Caco-2 (cell line): Measurements from ENCODE around the gene ZDHHC12. TPM values are rescaled to one million over a fixed set of nuclear protein-coding genes. Genes with fewer than 3 reads are reported as not detected.

Source experiments
- BruUV-seq: library from RNA; stranded (reverse); fragments of 400-500 nt; replicated peaks from 2 replicates; lab custom pipeline; 2021; lab: Mats Ljungman, UMichigan
- CTCF ChIA-PET: fragments of 300-600 bp; sonication (Branson Sonifier 250); formaldehyde crosslinking; loops from one replicate; lab custom pipeline; 2022; ENCODE audit warnings: antibody characterized with exemption; lab: Charles Lee
- POLR2A ChIA-PET: fragments of 300-600 bp; sonication (Branson Sonifier 250); formaldehyde crosslinking; loops from one replicate; lab custom pipeline; 2022; ENCODE audit warnings: antibody characterized with exemption; lab: Charles Lee
- DNase-seq, 2 experiments: peaks; one replicate each; pipeline versions ENCODE4 v3.0.0 to v3.0.0-alpha.2; 2020 to 2022
- H3K27me3 ChIP-seq: replicated peaks from 2 replicates; pipeline ENCODE4 v1.6.0; 2011; ENCODE audit warnings: low read length; ENCODE audit not compliant: control insufficient read depth, insufficient read depth
- H3K36me3 ChIP-seq: 2 replicates; pipeline ENCODE4 v1.5.1; 2011; ENCODE audit warnings: low read length; ENCODE audit not compliant: control insufficient read depth, insufficient read depth
- H3K4me1 ChIP-seq: fragments of 250-450 bp; sonication (Bioruptor Pico); 2 replicates; pipeline ENCODE4 v1.5.1; 2020; ENCODE audit warnings: mild to moderate bottlenecking
- H3K4me3 ChIP-seq: 2 replicates; pipeline ENCODE4 v1.5.1; 2011; ENCODE audit warnings: low read depth, mild to moderate bottlenecking, control low read depth, low read length
- H3K9me3 ChIP-seq: fragments of 250-450 bp; sonication (Bioruptor Pico); 2 replicates; pipeline ENCODE4 v1.5.1; 2020; ENCODE audit warnings: mild to moderate bottlenecking, moderate library complexity
- H3K27ac Mint-ChIP-seq: one replicate; pipeline ENCODE4 v1.8.0; 2022; ENCODE audit warnings: mixed read lengths; ENCODE audit not compliant: unreplicated experiment
- H3K27me3 Mint-ChIP-seq: one replicate; pipeline ENCODE4 v1.8.0; 2022; ENCODE audit warnings: mixed read lengths; ENCODE audit not compliant: insufficient read depth, unreplicated experiment
- H3K36me3 Mint-ChIP-seq: one replicate; pipeline ENCODE4 v1.8.0; 2022; ENCODE audit warnings: mild to moderate bottlenecking, mixed read lengths; ENCODE audit not compliant: insufficient read depth, unreplicated experiment
- H3K4me1 Mint-ChIP-seq: one replicate; pipeline ENCODE4 v1.8.0; 2022; ENCODE audit warnings: low read depth, mixed read lengths; ENCODE audit not compliant: unreplicated experiment
- H3K4me3 Mint-ChIP-seq: one replicate; pipeline ENCODE4 v1.8.0; 2022; ENCODE audit warnings: mild to moderate bottlenecking, moderate library complexity, mixed read lengths; ENCODE audit not compliant: unreplicated experiment
- H3K9me3 Mint-ChIP-seq: one replicate; pipeline ENCODE4 v1.8.0; 2022; ENCODE audit warnings: mixed read lengths; ENCODE audit not compliant: unreplicated experiment
- intact Hi-C: fragments of 100-400 bp; cut with micrococcal nuclease; formaldehyde crosslinking; loops from one replicate; pipeline ENCODE4 v1.10.0; 2022; ENCODE audit not compliant: unreplicated experiment
- total RNA-seq: library from RNA; stranded (reverse); gene quantifications from 2 replicates; pipeline ENCODE4 v1.2.3, GENCODE V29; 2022
- TF ChIP-seq, protein P1 (sequence below), 2 experiments: fragments of 200-600 bp in 1 of 2; IDR thresholded peaks; 1 replicate in 1 of 2; 2 replicates in 1 of 2; pipeline versions ENCODE4 v1.5.1 to v1.8.0; 2011 to 2022; ENCODE audit warnings: antibody characterized with exemption in 1 of 2, control low read depth in 1 of 2, inconsistent platforms in 1 of 2, low read depth in 1 of 2, low read length in 1 of 2, mild to moderate bottlenecking in 1 of 2, moderate library complexity in 1 of 2; ENCODE audit not compliant: insufficient read depth in 1 of 2, severe bottlenecking in 1 of 2, unreplicated experiment in 1 of 2

ZDHHC12 gene
- total RNA-seq, 1 experiment from 2014 or later, result 73.7 TPM

DNA sequence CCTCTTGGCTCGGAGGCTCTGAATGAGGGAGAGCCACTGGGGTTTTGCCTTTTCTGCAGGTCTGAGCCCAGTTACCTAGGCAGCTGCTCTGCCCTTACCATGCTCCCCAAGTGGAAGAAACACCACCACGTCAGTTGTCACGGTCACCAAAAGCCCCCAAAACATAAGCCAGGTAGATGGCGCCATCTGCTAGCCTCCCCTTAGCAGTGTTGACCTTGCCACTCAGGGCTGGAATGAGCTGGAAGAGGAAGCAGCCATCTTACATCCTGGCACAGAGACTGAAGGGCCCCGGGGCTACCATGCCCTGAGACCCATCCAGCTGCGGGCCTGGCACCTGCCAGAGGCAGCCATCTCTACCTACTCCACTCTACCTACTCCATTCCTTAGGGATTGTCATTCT, 40.4 kb upstream of the ZDHHC12 start:
- POLR2A ChIA-PET, result interaction anchor here (0.5 to 0.6 kb wide), 2 partner anchors 53 to 363 kb away, joined by 3 read pairs; no protein-coding TSS in a partner anchor

DNA sequence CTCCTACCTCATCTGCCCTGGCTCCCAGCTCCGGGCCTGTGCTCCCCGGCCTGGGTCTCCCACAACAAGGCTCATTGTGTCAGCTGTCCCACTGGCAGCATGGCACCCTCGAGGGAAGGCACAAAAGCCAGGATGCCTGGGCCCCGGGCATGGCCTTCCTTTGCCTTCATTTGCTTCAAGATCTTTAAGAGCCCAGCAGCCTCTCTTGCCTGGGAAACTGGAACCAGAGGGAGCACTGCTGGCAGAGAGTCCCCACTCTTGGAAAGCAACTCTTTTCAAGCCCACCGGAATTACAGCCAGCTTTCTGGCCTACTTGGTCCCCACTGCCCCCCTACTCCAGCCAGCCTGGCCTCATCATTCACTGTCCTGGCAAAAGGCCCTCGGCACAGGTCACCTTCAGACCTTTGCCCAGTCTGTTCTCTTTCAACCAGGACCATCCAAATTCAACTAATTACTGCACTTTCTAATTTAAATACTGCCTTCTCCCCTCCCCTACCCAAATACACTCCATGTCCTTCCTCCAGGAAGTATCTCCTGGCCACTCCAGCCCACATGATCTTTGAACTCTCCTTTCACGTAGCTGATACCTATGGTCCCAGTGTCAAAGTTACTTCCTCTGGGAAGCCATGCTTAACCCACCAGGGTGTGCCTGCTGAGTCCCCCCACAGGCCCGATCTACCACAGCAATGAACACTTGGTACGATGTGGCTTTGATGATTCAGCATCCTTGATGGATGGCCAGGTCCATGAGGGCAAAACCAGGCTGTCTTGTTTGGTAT, 38.9 kb upstream of the ZDHHC12 start:
- ChIA-PET POLR2A (no interaction called here), CTCF (interaction anchor here (1.1 kb wide), 1 partner anchor 55 kb away, joined by 3 read pairs; the partner anchor contains the start of gene ENDOG)
- Histone ChIP-seq H3K4me1 (no peaks in the 10 kb centered on the region; the same call in 1 of the 2 replicates), H3K9me3 (no peaks in the 10 kb centered on the region), H3K27me3 (no peaks in the 10 kb centered on the region), H3K4me3 (no peak overlapping the region), H3K36me3 (no peaks in the 10 kb centered on the region)
- peaks cover 17% of the 10 kb centered on the region for H3K4me1 Mint-ChIP-seq
- no TSS peak for BruUV-seq
- H3K27me3 Mint-ChIP-seq, result no peaks in the 10 kb centered on the region
- H3K9me3 Mint-ChIP-seq, result no peaks in the 10 kb centered on the region
- no peak overlapping the region for H3K4me3 Mint-ChIP-seq
- TF ChIP-seq, protein P1, sequence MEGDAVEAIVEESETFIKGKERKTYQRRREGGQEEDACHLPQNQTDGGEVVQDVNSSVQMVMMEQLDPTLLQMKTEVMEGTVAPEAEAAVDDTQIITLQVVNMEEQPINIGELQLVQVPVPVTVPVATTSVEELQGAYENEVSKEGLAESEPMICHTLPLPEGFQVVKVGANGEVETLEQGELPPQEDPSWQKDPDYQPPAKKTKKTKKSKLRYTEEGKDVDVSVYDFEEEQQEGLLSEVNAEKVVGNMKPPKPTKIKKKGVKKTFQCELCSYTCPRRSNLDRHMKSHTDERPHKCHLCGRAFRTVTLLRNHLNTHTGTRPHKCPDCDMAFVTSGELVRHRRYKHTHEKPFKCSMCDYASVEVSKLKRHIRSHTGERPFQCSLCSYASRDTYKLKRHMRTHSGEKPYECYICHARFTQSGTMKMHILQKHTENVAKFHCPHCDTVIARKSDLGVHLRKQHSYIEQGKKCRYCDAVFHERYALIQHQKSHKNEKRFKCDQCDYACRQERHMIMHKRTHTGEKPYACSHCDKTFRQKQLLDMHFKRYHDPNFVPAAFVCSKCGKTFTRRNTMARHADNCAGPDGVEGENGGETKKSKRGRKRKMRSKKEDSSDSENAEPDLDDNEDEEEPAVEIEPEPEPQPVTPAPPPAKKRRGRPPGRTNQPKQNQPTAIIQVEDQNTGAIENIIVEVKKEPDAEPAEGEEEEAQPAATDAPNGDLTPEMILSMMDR (IDR thresholded peaks at IDR 0.05; ENCODE audit: insufficient read depth in 1 of 2, low read depth in 1 of 2, low read length in 1 of 2, severe bottlenecking in 1 of 2, unreplicated experiment in 1 of 2), result no peak
- DNase-seq, result no peak
- intact Hi-C loops, result no loop called here
- peaks cover 7% of the 10 kb centered on the region for H3K36me3 Mint-ChIP-seq
- peak overlapping the region; percentile 27 for H3K27ac Mint-ChIP-seq

More for the DNA sequence above, 40.4 kb upstream of the ZDHHC12 start:
- no TSS peak for BruUV-seq
- Mint-ChIP-seq H3K4me1 (peaks cover 17% of the 10 kb centered on the region), H3K4me3 (no peak overlapping the region), H3K27ac (no peak overlapping the region), H3K9me3 (no peaks in the 10 kb centered on the region), H3K27me3 (no peaks in the 10 kb centered on the region), H3K36me3 (peaks cover 7% of the 10 kb centered on the region)
- no peaks in the 10 kb centered on the region for H3K36me3 ChIP-seq
- H3K4me3 ChIP-seq, result no peak overlapping the region
- CTCF ChIA-PET, result interaction anchor here (0.8 kb wide), 1 partner anchor 29 kb away, joined by 3 read pairs; no protein-coding TSS in a partner anchor
- DNase-seq, result no peak
- H3K9me3 ChIP-seq, result no peaks in the 10 kb centered on the region
- H3K4me1 ChIP-seq, result no peaks in the 10 kb centered on the region; the same call in 1 of the 2 replicates
- no peaks in the 10 kb centered on the region for H3K27me3 ChIP-seq
- TF ChIP-seq, protein P1 (IDR thresholded peaks at IDR 0.05; ENCODE audit: insufficient read depth in 1 of 2, low read depth in 1 of 2, low read length in 1 of 2, severe bottlenecking in 1 of 2, unreplicated experiment in 1 of 2), result no peak
- intact Hi-C loops, result no loop called here

DNA sequence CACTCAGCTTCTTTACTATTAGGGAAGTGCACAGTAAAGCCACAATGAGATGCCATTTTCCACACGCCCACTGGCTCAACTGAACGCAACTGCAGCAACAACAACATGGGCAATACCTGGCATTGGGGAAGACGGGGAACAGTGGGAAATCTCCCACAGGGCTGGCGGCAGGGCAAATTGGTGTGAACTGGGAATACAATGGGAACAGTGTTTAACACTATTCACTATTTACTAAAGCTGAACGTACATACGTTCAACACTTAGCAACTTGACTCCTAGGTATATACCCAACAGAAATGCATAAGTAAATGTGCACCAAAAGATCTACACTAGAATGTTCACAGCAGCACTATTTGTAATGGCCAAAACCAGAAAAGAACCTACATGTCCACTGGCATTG, 33.7 kb upstream of the ZDHHC12 start:
- Mint-ChIP-seq H3K9me3 (no peaks in the 10 kb centered on the region), H3K36me3 (no peaks in the 10 kb centered on the region), H3K4me1 (peaks cover 1% of the 10 kb centered on the region), H3K27me3 (no peaks in the 10 kb centered on the region), H3K4me3 (no peak overlapping the region), H3K27ac (no peak overlapping the region)
- Histone ChIP-seq H3K4me3 (no peak overlapping the region), H3K9me3 (no peaks in the 10 kb centered on the region), H3K4me1 (no peaks in the 10 kb centered on the region; the same call in 1 of the 2 replicates), H3K27me3 (no peaks in the 10 kb centered on the region), H3K36me3 (peaks cover 1% of the 10 kb centered on the region; the same call in 1 of the 2 replicates)
- POLR2A ChIA-PET, result no interaction called here
- CTCF ChIA-PET, result no interaction called here
- no TSS peak for BruUV-seq
- TF ChIP-seq, protein P1 (IDR thresholded peaks at IDR 0.05; ENCODE audit: insufficient read depth in 1 of 2, low read depth in 1 of 2, low read length in 1 of 2, severe bottlenecking in 1 of 2, unreplicated experiment in 1 of 2), result no peak
- intact Hi-C loops, result no loop called here
- DNase-seq, result no peak
